Measurements from ENCODE around the gene TMEM30A.

The TMEM30A gene

DNA sequence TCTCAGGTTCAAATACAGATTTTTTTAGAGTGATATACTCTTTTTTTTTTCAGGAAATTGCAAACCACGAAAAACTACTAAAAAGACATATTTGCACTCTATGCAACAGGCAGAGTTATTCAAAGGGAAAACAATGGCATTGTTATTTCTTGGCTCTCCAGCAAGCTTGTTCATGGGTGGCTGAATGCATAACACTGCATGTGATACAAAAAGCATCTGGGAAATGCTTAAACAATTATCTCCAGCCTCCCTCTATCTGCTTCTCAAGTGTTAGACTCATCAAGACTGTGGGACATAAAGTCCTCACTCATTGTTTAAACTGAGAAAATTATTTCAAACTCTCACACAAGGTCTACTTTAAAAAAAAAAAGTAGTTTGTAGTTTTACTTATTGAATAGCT lies 71.5 kb downstream of the TMEM30A start:
- no peaks in the 10 kb centered on the region for H4K20me1 ChIP-seq (ENCODE audit: insufficient read depth, low read length, poor library complexity, severe bottlenecking)
- H3K36me3 ChIP-seq (ENCODE audit: insufficient read depth, low read length), result no peaks in the 10 kb centered on the region
- H3K9me3 ChIP-seq (ENCODE audit: insufficient read depth, low read depth, low read length), result no peaks in the 10 kb centered on the region
- peaks cover 11% of the 10 kb centered on the region for H3K4me1 ChIP-seq (ENCODE audit: insufficient read depth, low read length, poor library complexity, severe bottlenecking)
- TF ChIP-seq, protein P1, sequence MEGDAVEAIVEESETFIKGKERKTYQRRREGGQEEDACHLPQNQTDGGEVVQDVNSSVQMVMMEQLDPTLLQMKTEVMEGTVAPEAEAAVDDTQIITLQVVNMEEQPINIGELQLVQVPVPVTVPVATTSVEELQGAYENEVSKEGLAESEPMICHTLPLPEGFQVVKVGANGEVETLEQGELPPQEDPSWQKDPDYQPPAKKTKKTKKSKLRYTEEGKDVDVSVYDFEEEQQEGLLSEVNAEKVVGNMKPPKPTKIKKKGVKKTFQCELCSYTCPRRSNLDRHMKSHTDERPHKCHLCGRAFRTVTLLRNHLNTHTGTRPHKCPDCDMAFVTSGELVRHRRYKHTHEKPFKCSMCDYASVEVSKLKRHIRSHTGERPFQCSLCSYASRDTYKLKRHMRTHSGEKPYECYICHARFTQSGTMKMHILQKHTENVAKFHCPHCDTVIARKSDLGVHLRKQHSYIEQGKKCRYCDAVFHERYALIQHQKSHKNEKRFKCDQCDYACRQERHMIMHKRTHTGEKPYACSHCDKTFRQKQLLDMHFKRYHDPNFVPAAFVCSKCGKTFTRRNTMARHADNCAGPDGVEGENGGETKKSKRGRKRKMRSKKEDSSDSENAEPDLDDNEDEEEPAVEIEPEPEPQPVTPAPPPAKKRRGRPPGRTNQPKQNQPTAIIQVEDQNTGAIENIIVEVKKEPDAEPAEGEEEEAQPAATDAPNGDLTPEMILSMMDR (conservative IDR thresholded peaks at IDR 0.05; ENCODE audit: low read length), result no peak
- TF ChIP-seq EZH2phosphoT487 (IDR thresholded peaks at IDR 0.05; ENCODE audit: borderline replicate concordance), result no peak
- no peak overlapping the region for H3K4me3 ChIP-seq (ENCODE audit: low read length, poor library complexity, severe bottlenecking)
- H3K9ac ChIP-seq (ENCODE audit: low read depth, low read length, poor library complexity, severe bottlenecking), result no peak overlapping the region
- H3F3A ChIP-seq (ENCODE audit: low read depth), result no peaks in the 10 kb centered on the region
- H3K4me2 ChIP-seq (ENCODE audit: low read depth, low read length, poor library complexity, severe bottlenecking), result no peak overlapping the region
- no peaks in the 10 kb centered on the region for H3K79me2 ChIP-seq (ENCODE audit: insufficient read depth, low read length)
- no peaks in the 10 kb centered on the region for H3K27me3 ChIP-seq (ENCODE audit: insufficient read depth, low read length, poor library complexity, severe bottlenecking)
- H2AFZ ChIP-seq (ENCODE audit: low read length), result no peak overlapping the region
- no peaks in the 10 kb centered on the region for H3K9me2 ChIP-seq (replicated peaks; ENCODE audit: low read depth, low read length)

DNA sequence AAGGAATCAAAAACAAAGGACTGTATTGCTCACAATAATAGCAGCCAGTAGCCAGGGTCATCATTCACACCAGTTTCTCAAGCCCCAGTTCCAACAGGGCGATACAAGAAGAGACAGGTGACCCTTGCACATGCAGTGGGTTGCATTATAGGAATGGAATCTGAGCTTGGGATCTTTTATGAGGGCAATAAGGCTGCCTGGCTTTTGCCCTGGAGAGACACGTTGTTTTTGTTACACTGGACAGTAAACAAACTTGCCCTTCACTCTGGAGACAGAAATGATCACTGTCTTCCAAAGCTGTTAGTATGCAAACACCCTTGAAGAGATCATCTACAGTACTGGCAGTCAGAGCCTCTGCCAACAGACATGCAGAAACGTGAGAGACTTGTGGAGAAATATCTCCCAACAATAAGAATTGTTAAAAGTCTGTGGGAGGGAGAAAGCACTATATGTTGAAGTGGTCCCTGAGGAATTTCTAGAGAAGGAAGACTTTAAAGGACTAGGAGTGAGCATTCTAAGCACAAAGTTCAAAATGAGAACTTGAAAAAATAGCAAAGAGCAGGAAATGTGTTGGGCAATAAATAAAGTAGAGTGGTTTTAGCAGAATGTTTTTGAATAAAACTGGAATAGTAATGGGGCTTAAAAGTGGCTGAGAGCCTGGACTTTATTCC lies 72.5 kb downstream of the TMEM30A start:
- H3K9ac ChIP-seq (ENCODE audit: low read depth, low read length, poor library complexity, severe bottlenecking), result no peak overlapping the region
- peaks cover 11% of the 10 kb centered on the region for H3K4me1 ChIP-seq (ENCODE audit: insufficient read depth, low read length, poor library complexity, severe bottlenecking)
- H4K20me1 ChIP-seq (ENCODE audit: insufficient read depth, low read length, poor library complexity, severe bottlenecking), result no peaks in the 10 kb centered on the region
- no peak for TF ChIP-seq EZH2phosphoT487 (IDR thresholded peaks at IDR 0.05; ENCODE audit: borderline replicate concordance)
- TF ChIP-seq, protein P1 (conservative IDR thresholded peaks at IDR 0.05; ENCODE audit: low read length), result no peak
- peak overlapping the region; percentile 38 for H3K4me2 ChIP-seq (ENCODE audit: low read depth, low read length, poor library complexity, severe bottlenecking)
- H3K9me2 ChIP-seq (replicated peaks; ENCODE audit: low read depth, low read length), result no peaks in the 10 kb centered on the region
- H3K79me2 ChIP-seq (ENCODE audit: insufficient read depth, low read length), result no peaks in the 10 kb centered on the region
- H3K9me3 ChIP-seq (ENCODE audit: insufficient read depth, low read depth, low read length), result no peaks in the 10 kb centered on the region
- no peaks in the 10 kb centered on the region for H3F3A ChIP-seq (ENCODE audit: low read depth)
- H3K4me3 ChIP-seq (ENCODE audit: low read length, poor library complexity, severe bottlenecking), result no peak overlapping the region
- peak overlapping the region; percentile 70 for H2AFZ ChIP-seq (ENCODE audit: low read length)
- H3K36me3 ChIP-seq (ENCODE audit: insufficient read depth, low read length), result no peaks in the 10 kb centered on the region
- no peaks in the 10 kb centered on the region for H3K27me3 ChIP-seq (ENCODE audit: insufficient read depth, low read length, poor library complexity, severe bottlenecking)

DNA sequence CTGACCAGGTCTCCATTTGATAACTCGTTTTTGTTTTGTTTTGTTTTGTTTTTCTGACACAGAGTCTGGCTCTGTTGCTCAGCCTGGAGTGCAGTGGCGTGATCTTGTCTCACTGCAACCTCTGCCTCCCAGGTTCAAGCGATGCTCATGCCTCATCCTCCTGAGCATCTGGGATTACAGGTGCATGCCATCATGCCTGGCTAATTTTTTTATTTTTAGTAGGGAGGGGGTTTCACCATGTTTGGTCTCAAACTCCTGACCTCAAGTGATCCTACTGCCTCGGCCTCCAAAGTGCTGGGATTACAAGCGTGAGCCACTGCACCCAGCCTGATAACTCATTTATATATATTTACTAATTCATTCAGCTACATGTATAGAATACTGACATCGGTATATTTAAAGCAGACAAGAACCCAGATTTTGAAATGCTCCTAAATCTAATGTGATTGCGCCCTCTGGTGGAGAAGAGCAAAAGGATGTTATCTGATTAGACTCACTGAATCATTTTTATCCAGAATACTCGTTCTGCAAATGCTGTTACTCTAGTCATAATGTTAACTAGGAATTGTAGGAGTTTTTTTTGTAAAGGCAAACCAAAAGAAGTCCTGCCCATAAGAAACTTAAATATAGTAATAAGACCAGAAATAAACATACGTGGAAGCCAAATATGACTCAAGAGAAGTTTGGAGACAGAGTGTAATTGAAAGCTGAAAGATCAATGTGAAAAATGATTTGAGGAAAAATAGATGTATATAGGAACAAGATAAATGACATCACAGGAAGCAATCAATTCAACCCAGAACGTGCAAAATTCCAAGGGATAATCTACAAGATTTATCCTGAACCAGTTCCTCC lies 73.5 kb downstream of the TMEM30A start:
- Histone ChIP-seq H3K79me2 (ENCODE audit: insufficient read depth, low read length) (no peaks in the 10 kb centered on the region), H3K4me2 (ENCODE audit: low read depth, low read length, poor library complexity, severe bottlenecking) (peak overlapping the region; percentile 38), H3F3A (ENCODE audit: low read depth) (no peaks in the 10 kb centered on the region), H4K20me1 (ENCODE audit: insufficient read depth, low read length, poor library complexity, severe bottlenecking) (no peaks in the 10 kb centered on the region), H3K9me2 (replicated peaks; ENCODE audit: low read depth, low read length) (no peaks in the 10 kb centered on the region), H3K9ac (ENCODE audit: low read depth, low read length, poor library complexity, severe bottlenecking) (no peak overlapping the region), H3K4me1 (ENCODE audit: insufficient read depth, low read length, poor library complexity, severe bottlenecking) (peaks cover 11% of the 10 kb centered on the region), H3K9me3 (ENCODE audit: insufficient read depth, low read depth, low read length) (no peaks in the 10 kb centered on the region), H3K4me3 (ENCODE audit: low read length, poor library complexity, severe bottlenecking) (no peak overlapping the region), H3K36me3 (ENCODE audit: insufficient read depth, low read length) (no peaks in the 10 kb centered on the region), H2AFZ (ENCODE audit: low read length) (no peak overlapping the region; the same call in 1 of the 2 replicates), H3K27me3 (ENCODE audit: insufficient read depth, low read length, poor library complexity, severe bottlenecking) (no peaks in the 10 kb centered on the region)
- TF ChIP-seq EZH2phosphoT487 (IDR thresholded peaks at IDR 0.05; ENCODE audit: borderline replicate concordance), result no peak
- TF ChIP-seq, protein P1 (conservative IDR thresholded peaks at IDR 0.05; ENCODE audit: low read length), result peak; percentile 86
